Measurements from ENCODE around the gene GPR176. TPM values are rescaled to one million over a fixed set of nuclear protein-coding genes. Genes with fewer than 3 reads are reported as not detected.

GPR176 gene
- total RNA-seq, 1 donor from 2014 or later = 4.2 TPM

- Mint-ChIP-seq H3K9me3 (peaks cover 3% of the 10 kb centered on the region), H3K27me3 (ENCODE audit: low read depth) (no peaks in the 10 kb centered on the region), H3K4me3 (no peak overlapping the region), H3K27ac (ENCODE audit: unreplicated experiment) (no peak overlapping the region), H3K4me1 (no peaks in the 10 kb centered on the region), H3K36me3 (ENCODE audit: low read depth) (no peaks in the 10 kb centered on the region)
- TF ChIP-seq CTCF (conservative IDR thresholded peaks at IDR 0.05) = no peak
- no peak for DNase-seq (ENCODE audit: low read depth, low spot score)
These were observed 29.4 kb downstream of the GPR176 start for GRCh38 chr15:39890621-39891020.

GRCh38 chr15:39889601-39890000 is 30.5 kb downstream of the GPR176 start:
- H3K27ac Mint-ChIP-seq (ENCODE audit: unreplicated experiment) = no peak overlapping the region
- no peak for TF ChIP-seq CTCF (conservative IDR thresholded peaks at IDR 0.05)
- no peak overlapping the region for H3K4me3 Mint-ChIP-seq
- H3K27me3 Mint-ChIP-seq (ENCODE audit: low read depth) = no peaks in the 10 kb centered on the region
- no peaks in the 10 kb centered on the region for H3K4me1 Mint-ChIP-seq
- H3K36me3 Mint-ChIP-seq (ENCODE audit: low read depth) = no peaks in the 10 kb centered on the region
- no peaks in the 10 kb centered on the region for H3K9me3 Mint-ChIP-seq
- DNase-seq (ENCODE audit: low read depth, low spot score) = no peak

- no peaks in the 10 kb centered on the region for H3K27me3 Mint-ChIP-seq (ENCODE audit: low read depth)
- H3K4me1 Mint-ChIP-seq = no peaks in the 10 kb centered on the region
- no peak overlapping the region for H3K27ac Mint-ChIP-seq (ENCODE audit: unreplicated experiment)
- no peaks in the 10 kb centered on the region for H3K36me3 Mint-ChIP-seq (ENCODE audit: low read depth)
- no peaks in the 10 kb centered on the region for H3K9me3 Mint-ChIP-seq
- no peak overlapping the region for H3K4me3 Mint-ChIP-seq
- TF ChIP-seq CTCF (conservative IDR thresholded peaks at IDR 0.05) = no peak
- DNase-seq (ENCODE audit: low read depth, low spot score) = no peak
These were observed 31.3 kb downstream of the GPR176 start for GRCh38 chr15:39888809-39889208.

- Mint-ChIP-seq H3K4me1 (no peaks in the 10 kb centered on the region), H3K27ac (ENCODE audit: unreplicated experiment) (no peak overlapping the region)
These were observed 31.8 kb downstream of the GPR176 start for GRCh38 chr15:39888243-39888642.

GRCh38 chr15:39887832-39888231 is 32.2 kb downstream of the GPR176 start:
- Mint-ChIP-seq H3K4me1 (no peaks in the 10 kb centered on the region), H3K27me3 (ENCODE audit: low read depth) (no peaks in the 10 kb centered on the region), H3K4me3 (no peak overlapping the region), H3K9me3 (no peaks in the 10 kb centered on the region), H3K27ac (ENCODE audit: unreplicated experiment) (no peak overlapping the region), H3K36me3 (ENCODE audit: low read depth) (no peaks in the 10 kb centered on the region)
- TF ChIP-seq CTCF (conservative IDR thresholded peaks at IDR 0.05) = no peak
- DNase-seq (ENCODE audit: low read depth, low spot score) = no peak

More at GRCh38 chr15:39888243-39888642, 31.8 kb downstream of the GPR176 start:
- Mint-ChIP-seq H3K27me3 (ENCODE audit: low read depth) (no peaks in the 10 kb centered on the region), H3K4me3 (no peak overlapping the region), H3K9me3 (no peaks in the 10 kb centered on the region), H3K36me3 (ENCODE audit: low read depth) (no peaks in the 10 kb centered on the region)
- no peak for DNase-seq (ENCODE audit: low read depth, low spot score)
- TF ChIP-seq CTCF (conservative IDR thresholded peaks at IDR 0.05) = no peak

GRCh38 chr15:39887211-39887610 is 32.9 kb downstream of the GPR176 start:
- Mint-ChIP-seq H3K36me3 (ENCODE audit: low read depth) (no peaks in the 10 kb centered on the region), H3K9me3 (no peaks in the 10 kb centered on the region), H3K27me3 (ENCODE audit: low read depth) (no peaks in the 10 kb centered on the region), H3K27ac (ENCODE audit: unreplicated experiment) (no peak overlapping the region), H3K4me3 (no peak overlapping the region), H3K4me1 (no peaks in the 10 kb centered on the region)
- TF ChIP-seq CTCF (conservative IDR thresholded peaks at IDR 0.05) = no peak
- no peak for DNase-seq (ENCODE audit: low read depth, low spot score)

All from neural crest cell (in vitro differentiated cells).